ENCODE measurements around the gene CACNA1A.
"Not testable (repeated sequence)": the region's sequence is repeated elsewhere in the genome, so short reads cannot be mapped to it uniquely, and the experiment has no call there.

The CACNA1A gene

DNA sequence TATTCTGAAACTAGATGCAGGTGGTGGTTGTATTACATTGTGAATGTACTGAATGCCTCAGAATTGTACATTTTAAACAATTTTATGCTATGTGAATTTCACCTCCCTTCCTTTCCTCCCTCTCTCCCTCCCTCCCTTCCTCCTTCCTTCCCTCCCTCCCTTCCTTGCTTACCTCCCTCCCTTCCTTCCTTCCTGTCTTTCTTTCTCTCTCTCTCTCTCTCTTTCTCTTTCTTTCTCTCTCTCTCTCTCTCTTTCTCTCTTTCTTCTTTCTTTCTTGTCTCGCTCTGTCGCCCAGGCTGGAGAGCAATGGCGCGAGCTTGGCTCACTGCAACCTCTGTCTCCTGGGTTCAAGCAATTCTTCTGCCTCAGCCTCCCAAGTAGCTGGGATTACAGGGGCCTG is 318.9 kb downstream of the CACNA1A start:
- H3K4me3 ChIP-seq (ENCODE audit: low read depth, low read length): no peak overlapping the region
- TF ChIP-seq, protein P1, sequence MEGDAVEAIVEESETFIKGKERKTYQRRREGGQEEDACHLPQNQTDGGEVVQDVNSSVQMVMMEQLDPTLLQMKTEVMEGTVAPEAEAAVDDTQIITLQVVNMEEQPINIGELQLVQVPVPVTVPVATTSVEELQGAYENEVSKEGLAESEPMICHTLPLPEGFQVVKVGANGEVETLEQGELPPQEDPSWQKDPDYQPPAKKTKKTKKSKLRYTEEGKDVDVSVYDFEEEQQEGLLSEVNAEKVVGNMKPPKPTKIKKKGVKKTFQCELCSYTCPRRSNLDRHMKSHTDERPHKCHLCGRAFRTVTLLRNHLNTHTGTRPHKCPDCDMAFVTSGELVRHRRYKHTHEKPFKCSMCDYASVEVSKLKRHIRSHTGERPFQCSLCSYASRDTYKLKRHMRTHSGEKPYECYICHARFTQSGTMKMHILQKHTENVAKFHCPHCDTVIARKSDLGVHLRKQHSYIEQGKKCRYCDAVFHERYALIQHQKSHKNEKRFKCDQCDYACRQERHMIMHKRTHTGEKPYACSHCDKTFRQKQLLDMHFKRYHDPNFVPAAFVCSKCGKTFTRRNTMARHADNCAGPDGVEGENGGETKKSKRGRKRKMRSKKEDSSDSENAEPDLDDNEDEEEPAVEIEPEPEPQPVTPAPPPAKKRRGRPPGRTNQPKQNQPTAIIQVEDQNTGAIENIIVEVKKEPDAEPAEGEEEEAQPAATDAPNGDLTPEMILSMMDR (IDR thresholded peaks at IDR 0.05; ENCODE audit: borderline replicate concordance, insufficient read depth, low read depth, low read length): no peak

DNA sequence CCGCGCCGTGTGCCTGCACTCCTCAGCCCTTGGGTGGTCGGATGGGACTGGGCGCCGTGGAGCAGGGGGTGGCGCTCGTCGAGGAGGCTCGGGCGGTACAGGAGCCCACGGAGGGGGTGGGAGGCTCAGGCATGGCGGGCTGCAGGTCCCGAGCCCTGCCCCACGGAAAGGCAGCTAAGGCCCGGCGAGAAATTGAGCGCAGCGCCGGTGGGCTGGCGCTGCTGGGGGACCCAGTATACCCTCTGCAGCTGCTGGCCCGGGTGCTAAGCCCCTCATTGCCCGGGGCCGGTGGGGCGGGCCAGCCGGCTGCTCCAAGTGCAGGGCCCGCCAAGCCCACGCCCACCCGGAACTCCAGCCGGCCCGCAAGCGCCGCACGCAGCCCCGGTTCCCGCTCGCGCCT is 319.6 kb downstream of the CACNA1A start:
- H3K4me3 ChIP-seq (ENCODE audit: low read depth, low read length): not testable (repeated sequence)

DNA sequence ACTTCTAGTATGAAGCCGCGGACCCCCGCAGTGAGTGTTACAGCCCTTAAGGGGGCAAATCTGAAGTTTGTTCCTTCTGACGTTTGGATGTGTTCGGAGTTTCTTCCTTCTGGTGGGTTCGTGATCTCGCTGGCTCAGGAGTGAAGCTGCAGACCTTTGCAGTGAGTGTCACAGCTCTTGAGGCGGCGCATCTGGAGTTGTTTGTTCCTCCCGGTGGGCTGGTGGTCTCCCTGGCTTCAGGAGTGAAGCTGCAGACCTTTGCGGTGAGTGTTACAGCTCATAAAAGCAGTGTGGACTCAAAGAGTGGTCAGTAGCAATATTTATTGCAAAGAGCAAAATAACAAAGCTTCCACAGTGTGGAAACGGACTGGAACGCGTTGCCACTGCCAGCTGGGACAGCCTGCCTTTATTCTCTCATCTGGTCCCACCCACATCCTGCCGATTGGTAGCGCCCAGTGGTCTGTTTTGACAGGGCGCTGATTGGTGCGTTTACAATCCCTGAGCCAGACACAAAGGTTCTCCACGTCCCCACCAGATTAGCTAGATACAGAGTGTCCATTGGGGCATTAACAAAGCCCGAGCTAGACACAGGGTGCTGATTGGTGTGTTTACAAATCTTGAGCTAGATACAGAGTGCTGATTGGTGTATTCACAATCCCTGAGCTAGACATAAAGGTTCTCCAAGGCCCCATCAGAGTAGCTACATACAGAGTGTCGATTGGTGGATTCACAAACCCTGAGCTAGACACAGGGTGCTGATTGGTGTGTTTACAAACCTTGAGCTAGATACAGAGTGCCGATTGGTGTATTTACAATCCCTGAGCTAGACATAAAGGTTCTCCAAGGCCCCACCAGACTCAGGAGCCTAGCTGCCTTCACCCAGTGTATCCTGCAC is 320.3 kb downstream of the CACNA1A start:
- H3K4me3 ChIP-seq (ENCODE audit: low read depth, low read length): not testable (repeated sequence)

DNA sequence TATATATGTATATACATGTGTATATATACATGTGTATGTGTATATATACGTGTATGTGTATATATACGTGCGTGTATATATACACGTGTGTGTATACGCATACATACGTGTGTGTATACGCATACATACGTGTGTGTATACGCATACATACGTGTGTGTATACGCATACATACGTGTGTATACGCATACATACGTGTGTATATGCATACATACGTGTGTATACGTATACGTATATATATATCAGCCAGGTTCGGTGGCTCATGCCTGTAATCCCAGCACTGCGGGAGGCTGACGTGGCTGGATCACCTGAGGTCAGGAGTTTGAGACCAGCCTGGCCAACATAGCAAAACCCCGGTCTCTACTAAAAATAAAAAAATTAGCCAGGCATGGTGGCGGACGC is 321.4 kb downstream of the CACNA1A start:
- not testable (repeated sequence) for H3K4me3 ChIP-seq (ENCODE audit: low read depth, low read length)

DNA sequence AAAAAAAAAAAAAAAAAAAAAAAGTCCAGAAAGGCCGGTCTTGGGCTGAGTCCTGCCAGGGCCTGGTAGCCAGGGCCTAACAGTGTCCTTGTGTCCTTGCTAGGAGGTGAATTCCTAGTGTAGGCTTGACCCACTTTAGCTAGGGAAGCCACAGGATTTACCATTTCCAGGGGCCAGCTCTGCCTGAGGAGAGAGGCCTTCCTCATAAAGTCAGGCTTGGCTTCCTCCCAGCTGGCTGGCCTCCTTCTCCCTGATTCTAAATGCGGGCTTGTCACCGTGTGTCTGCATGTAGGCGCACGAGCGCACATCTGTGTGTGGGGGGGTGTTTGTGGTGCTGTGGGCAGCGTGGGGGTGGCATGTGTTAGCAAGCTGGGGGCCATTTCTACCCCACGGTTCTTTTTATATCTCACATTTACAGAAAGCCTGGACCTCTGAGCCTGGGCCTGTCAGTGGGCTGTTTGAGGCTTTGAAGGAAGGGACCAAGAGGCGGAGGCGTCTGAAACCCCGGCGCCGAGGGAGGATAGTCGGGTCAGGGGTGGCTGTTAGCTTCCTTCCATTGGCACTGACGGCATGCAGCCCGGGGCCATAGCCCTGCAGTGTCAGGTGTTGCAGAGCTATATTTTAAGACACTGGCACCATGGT is 324.4 kb downstream of the CACNA1A start:
- TF ChIP-seq, protein P1 (IDR thresholded peaks at IDR 0.05; ENCODE audit: borderline replicate concordance, insufficient read depth, low read depth, low read length): no peak
- H3K4me3 ChIP-seq (ENCODE audit: low read depth, low read length): no peak overlapping the region

DNA sequence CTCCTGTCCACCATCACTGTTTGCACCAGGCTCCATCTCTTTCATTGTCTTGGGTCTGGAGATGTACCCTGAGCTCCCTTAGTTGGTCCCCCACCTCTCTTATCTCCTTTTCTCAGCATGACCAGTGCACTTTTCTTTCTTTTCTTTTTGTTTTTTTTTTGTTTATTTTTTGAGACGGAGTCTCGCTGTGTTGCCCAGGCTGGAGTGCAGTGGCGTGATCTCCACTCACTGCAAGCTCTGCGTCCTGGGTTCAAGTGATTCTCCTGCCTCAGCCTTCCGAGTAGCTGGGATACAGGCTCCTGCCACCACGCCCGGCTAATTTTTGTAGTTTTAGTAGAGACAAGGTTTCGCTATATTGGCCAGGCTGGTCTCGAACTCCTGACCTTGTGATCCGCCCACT is 328.0 kb downstream of the CACNA1A start:
- H3K4me3 ChIP-seq (ENCODE audit: low read depth, low read length): not testable (repeated sequence)

DNA sequence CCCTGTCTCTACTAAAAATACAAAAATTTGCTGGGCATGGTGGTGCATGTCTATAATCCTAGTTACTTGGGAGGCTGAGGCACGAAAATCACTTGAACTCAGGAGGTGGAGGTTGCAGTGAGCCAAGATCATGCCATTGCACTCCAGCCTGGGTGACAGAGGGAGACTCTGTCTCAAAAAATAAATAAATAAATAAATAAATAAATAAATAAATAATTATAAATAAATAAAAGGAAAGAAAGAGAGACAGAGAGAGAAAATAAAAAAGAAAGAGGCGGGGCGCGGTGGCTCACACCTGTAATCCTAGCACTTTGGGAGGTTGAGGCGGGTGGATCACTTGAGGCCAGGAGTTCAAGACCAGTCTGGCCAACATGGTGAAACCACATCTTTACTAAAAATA is 328.7 kb downstream of the CACNA1A start:
- not testable (repeated sequence) for H3K4me3 ChIP-seq (ENCODE audit: low read depth, low read length)

DNA sequence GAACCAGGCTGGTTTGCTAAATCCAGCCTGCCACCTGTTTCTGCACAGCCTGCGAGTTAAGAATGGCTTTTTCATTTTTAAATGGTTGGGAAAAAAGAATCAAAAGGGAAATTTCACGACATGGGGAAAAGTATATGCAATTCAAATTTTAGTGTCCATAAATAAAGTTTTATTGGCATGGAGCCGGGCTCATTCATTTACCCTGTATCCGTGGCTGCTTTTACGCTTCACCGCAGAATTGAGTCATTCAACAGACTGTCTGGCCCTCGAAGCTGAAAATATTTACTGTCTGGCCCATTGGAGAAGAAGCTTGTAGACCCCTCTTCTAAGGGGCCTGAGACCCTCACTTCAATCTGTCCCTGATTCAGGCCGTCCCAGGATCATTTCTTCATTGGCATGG is 329.9 kb downstream of the CACNA1A start:
- TF ChIP-seq, protein P1 (IDR thresholded peaks at IDR 0.05; ENCODE audit: borderline replicate concordance, insufficient read depth, low read depth, low read length): no peak
- H3K4me3 ChIP-seq (ENCODE audit: low read depth, low read length): no peak overlapping the region

DNA sequence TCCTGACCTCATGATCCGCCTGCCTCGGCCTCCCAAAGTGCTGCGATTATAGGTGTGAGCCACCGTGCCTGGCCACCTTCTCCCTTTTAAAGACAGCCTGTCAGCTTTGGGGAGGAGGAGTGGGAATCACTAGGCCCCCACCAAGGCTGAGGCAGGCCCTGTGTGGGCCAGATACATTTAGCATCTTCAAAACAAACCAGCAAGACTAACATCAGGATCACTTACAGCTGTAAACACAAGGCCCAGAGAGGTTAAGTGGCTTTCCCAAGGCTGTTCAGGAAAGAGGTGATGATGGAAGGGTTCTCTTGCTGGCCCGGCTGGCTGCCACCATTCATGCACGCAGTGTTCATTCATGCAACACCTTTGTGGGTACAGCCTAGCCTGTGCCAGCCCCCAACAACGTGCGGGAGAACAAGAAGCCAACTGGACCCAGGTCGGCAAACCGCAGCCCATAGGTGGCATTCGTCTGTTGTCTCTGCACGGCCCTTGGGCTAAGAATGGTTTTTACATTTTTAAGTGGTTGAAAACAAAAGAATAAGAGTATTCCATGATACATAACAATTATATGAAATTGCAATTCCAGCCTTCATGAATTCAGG is 333.0 kb downstream of the CACNA1A start:
- TF ChIP-seq, protein P1 (IDR thresholded peaks at IDR 0.05; ENCODE audit: borderline replicate concordance, insufficient read depth, low read depth, low read length): no peak
- no peak overlapping the region for H3K4me3 ChIP-seq (ENCODE audit: low read depth, low read length)

All from GM12875 (cell line).